GM19043 (cell line): ENCODE results near the gene YEATS2.

Source experiments
- ATAC-seq: cut with Tn5 transposase; IDR thresholded peaks from one replicate; pipeline ENCODE4 v1.9.1; 2021; ENCODE audit warnings: low read depth; ENCODE audit not compliant: unreplicated experiment

YEATS2 gene

GRCh38 chr3:183809270-183809669, 111.7 kb downstream of the YEATS2 start:
- no peak for ATAC-seq

- ATAC-seq: no peak
Measured at GRCh38 chr3:183810643-183811594, 113.3 kb downstream of the YEATS2 start.

GRCh38 chr3:183811638-183812037, 114.0 kb downstream of the YEATS2 start:
- ATAC-seq: no peak

GRCh38 chr3:183812761-183813445, 115.3 kb downstream of the YEATS2 start:
- ATAC-seq: no peak

- ATAC-seq: no peak
Measured at GRCh38 chr3:183814240-183814639, 116.6 kb downstream of the YEATS2 start.

GRCh38 chr3:183815563-183815940, 118.0 kb downstream of the YEATS2 start:
- peak; percentile 57 for ATAC-seq

GRCh38 chr3:183815951-183816475, 118.4 kb downstream of the YEATS2 start:
- ATAC-seq: no peak

- ATAC-seq: no peak
Measured at GRCh38 chr3:183816681-183817510, 119.3 kb downstream of the YEATS2 start.

GRCh38 chr3:183817639-183818038, 120.0 kb downstream of the YEATS2 start:
- no peak for ATAC-seq

- no peak for ATAC-seq
Measured at GRCh38 chr3:183818041-183818620, 120.5 kb downstream of the YEATS2 start.

- no peak for ATAC-seq
Measured at GRCh38 chr3:183818706-183819624, 121.4 kb downstream of the YEATS2 start.

GRCh38 chr3:183819831-183820230, 122.2 kb downstream of the YEATS2 start:
- ATAC-seq: no peak

- no peak for ATAC-seq
Measured at GRCh38 chr3:183822631-183823030, 125.0 kb downstream of the YEATS2 start.

GRCh38 chr3:183823963-183824362, 126.4 kb downstream of the YEATS2 start:
- ATAC-seq: no peak

- peak; percentile 23 for ATAC-seq
Measured at GRCh38 chr3:183824761-183825455, 127.3 kb downstream of the YEATS2 start.

GRCh38 chr3:183825456-183826161, 128.0 kb downstream of the YEATS2 start, which contains the start of gene MAP6D1:
Gene MAP6D1 (minus strand): TSS chr3:183825577. CDS start chr3:183825547, 30 bp downstream.
- peak; percentile 52 for ATAC-seq

- ATAC-seq: no peak
Measured at GRCh38 chr3:183826448-183827250, 129.1 kb downstream of the YEATS2 start.
